ENCODE measurements around the gene GABRP.

GRCh38 chr5:170781946-170782345, 1.6 kb upstream of the GABRP start:
- TF ChIP-seq CTCF (IDR thresholded peaks at IDR 0.05 in 8 of 11, conservative IDR thresholded peaks at IDR 0.05 in 3 of 11) (no peak), POLR2A (IDR thresholded peaks at IDR 0.05) (no peak)

Measured in spleen (tissue), 7 donors.